Caco-2 (cell line): Measurements from ENCODE around the gene PRAMEF20. TPM values are rescaled to one million over a fixed set of nuclear protein-coding genes. Genes with fewer than 3 reads are reported as not detected.
"Not testable (repeated sequence)": the region's sequence is repeated elsewhere in the genome, so short reads cannot be mapped to it uniquely, and the experiment has no call there.

ENCODE experiments used
- Bru-seq: library from RNA; stranded (reverse); fragments of 400-500 nt; gene quantifications from one replicate; lab custom pipeline; 2021; lab: Mats Ljungman, UMichigan
- BruChase-seq, 2 experiments: library from RNA; stranded (reverse); fragments of 400-500 nt; gene quantifications; one replicate each; lab custom pipeline; 2021; lab: Mats Ljungman, UMichigan
- BruUV-seq: library from RNA; stranded (reverse); fragments of 400-500 nt; replicated peaks from 2 replicates; lab custom pipeline; 2021; lab: Mats Ljungman, UMichigan
- CTCF ChIA-PET: fragments of 300-600 bp; sonication (Branson Sonifier 250); formaldehyde crosslinking; loops from one replicate; lab custom pipeline; 2022; ENCODE audit warnings: antibody characterized with exemption; lab: Charles Lee
- POLR2A ChIA-PET: fragments of 300-600 bp; sonication (Branson Sonifier 250); formaldehyde crosslinking; loops from one replicate; lab custom pipeline; 2022; ENCODE audit warnings: antibody characterized with exemption; lab: Charles Lee
- DNase-seq, 2 experiments: peaks; one replicate each; pipeline versions ENCODE4 v3.0.0 to v3.0.0-alpha.2; 2020 to 2022
- H3K27me3 ChIP-seq: replicated peaks from 2 replicates; pipeline ENCODE4 v1.6.0; 2011; ENCODE audit warnings: low read length; ENCODE audit not compliant: control insufficient read depth, insufficient read depth
- H3K36me3 ChIP-seq: 2 replicates; pipeline ENCODE4 v1.5.1; 2011; ENCODE audit warnings: low read length; ENCODE audit not compliant: control insufficient read depth, insufficient read depth
- H3K4me1 ChIP-seq: fragments of 250-450 bp; sonication (Bioruptor Pico); 2 replicates; pipeline ENCODE4 v1.5.1; 2020; ENCODE audit warnings: mild to moderate bottlenecking
- H3K4me3 ChIP-seq: 2 replicates; pipeline ENCODE4 v1.5.1; 2011; ENCODE audit warnings: low read depth, mild to moderate bottlenecking, control low read depth, low read length
- H3K9me3 ChIP-seq: fragments of 250-450 bp; sonication (Bioruptor Pico); 2 replicates; pipeline ENCODE4 v1.5.1; 2020; ENCODE audit warnings: mild to moderate bottlenecking, moderate library complexity
- H3K27ac Mint-ChIP-seq: one replicate; pipeline ENCODE4 v1.8.0; 2022; ENCODE audit warnings: mixed read lengths; ENCODE audit not compliant: unreplicated experiment
- H3K27me3 Mint-ChIP-seq: one replicate; pipeline ENCODE4 v1.8.0; 2022; ENCODE audit warnings: mixed read lengths; ENCODE audit not compliant: insufficient read depth, unreplicated experiment
- H3K36me3 Mint-ChIP-seq: one replicate; pipeline ENCODE4 v1.8.0; 2022; ENCODE audit warnings: mild to moderate bottlenecking, mixed read lengths; ENCODE audit not compliant: insufficient read depth, unreplicated experiment
- H3K4me1 Mint-ChIP-seq: one replicate; pipeline ENCODE4 v1.8.0; 2022; ENCODE audit warnings: low read depth, mixed read lengths; ENCODE audit not compliant: unreplicated experiment
- H3K4me3 Mint-ChIP-seq: one replicate; pipeline ENCODE4 v1.8.0; 2022; ENCODE audit warnings: mild to moderate bottlenecking, moderate library complexity, mixed read lengths; ENCODE audit not compliant: unreplicated experiment
- H3K9me3 Mint-ChIP-seq: one replicate; pipeline ENCODE4 v1.8.0; 2022; ENCODE audit warnings: mixed read lengths; ENCODE audit not compliant: unreplicated experiment
- intact Hi-C: fragments of 100-400 bp; cut with micrococcal nuclease; formaldehyde crosslinking; loops from one replicate; pipeline ENCODE4 v1.10.0; 2022; ENCODE audit not compliant: unreplicated experiment
- long read RNA-seq: library from polyadenylated mRNA; stranded (forward); transcript quantifications from one replicate; pipeline ENCODE4 v2.0.0, GENCODE V29; 2022
- total RNA-seq: library from RNA; stranded (reverse); gene quantifications from 2 replicates; pipeline ENCODE4 v1.2.3, GENCODE V29; 2022

The PRAMEF20 gene
- total RNA-seq (not detected in 2 replicates), Bru-seq, nascent RNA (not detected), BruChase-seq, experiment 1, labeled RNA remaining after a 2-hour chase (not detected), BruChase-seq, experiment 2, labeled RNA remaining after a 6-hour chase (not detected)
- long read RNA-seq, result 0 reads

DNA sequence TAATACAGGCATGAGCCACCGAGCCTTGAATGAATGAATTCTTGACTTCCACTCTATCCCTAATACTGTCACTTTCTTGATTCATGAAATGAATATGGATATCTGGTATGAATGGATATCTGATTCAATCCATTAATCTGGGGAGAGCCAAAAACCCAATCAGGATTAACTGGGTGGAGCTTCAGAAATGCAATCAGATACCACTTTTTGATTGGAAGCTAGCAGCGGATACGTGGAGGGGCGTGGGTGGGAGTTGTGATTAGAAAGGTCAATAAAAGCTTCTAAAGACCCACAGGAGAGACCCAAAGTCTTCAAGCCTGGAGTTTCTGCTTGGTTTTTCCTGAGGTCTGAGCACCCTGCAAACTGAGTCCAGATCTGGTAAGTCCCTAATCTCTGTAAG lies at the start of gene PRAMEF20:
PRAMEF20 (plus strand) TSS at position 301 of the 400 bp plus-strand sequence. CDS start 5,905 bp downstream, outside the sequence.
- BruUV-seq, H3K27me3 Mint-ChIP-seq, H3K4me1 Mint-ChIP-seq, H3K4me3 Mint-ChIP-seq, H3K27ac Mint-ChIP-seq, POLR2A ChIA-PET, CTCF ChIA-PET, H3K36me3 Mint-ChIP-seq, intact Hi-C loops, H3K27me3 ChIP-seq, H3K9me3 ChIP-seq, H3K36me3 ChIP-seq, H3K9me3 Mint-ChIP-seq, DNase-seq, H3K4me1 ChIP-seq, H3K4me3 ChIP-seq: not testable (repeated sequence)

DNA sequence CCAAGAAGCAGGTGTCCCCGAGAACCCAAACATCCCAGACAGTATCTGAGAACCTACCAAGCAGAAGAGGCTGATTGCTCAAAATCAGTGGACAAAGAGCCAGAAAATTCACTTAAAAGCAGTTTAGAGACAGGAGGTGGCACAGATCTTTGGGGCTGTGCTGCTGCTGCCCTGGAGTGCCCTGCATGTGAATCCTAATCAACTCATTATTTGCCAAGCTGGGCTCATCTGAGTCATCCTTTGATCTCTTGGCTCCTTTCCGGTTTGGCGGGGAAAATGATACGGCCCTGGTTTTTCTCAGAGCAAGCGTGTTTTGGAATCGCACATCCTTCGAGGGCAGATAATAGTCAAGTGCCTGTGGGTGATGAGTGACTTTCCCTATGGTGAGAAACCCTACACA lies 47.9 kb upstream of the PRAMEF20 start:
- H3K27me3 ChIP-seq, H3K27me3 Mint-ChIP-seq, H3K36me3 Mint-ChIP-seq, H3K4me3 ChIP-seq, BruUV-seq, H3K27ac Mint-ChIP-seq, H3K9me3 Mint-ChIP-seq, H3K36me3 ChIP-seq, H3K4me1 ChIP-seq, H3K9me3 ChIP-seq, H3K4me1 Mint-ChIP-seq, H3K4me3 Mint-ChIP-seq, CTCF ChIA-PET, intact Hi-C loops, POLR2A ChIA-PET, DNase-seq: not testable (repeated sequence)

DNA sequence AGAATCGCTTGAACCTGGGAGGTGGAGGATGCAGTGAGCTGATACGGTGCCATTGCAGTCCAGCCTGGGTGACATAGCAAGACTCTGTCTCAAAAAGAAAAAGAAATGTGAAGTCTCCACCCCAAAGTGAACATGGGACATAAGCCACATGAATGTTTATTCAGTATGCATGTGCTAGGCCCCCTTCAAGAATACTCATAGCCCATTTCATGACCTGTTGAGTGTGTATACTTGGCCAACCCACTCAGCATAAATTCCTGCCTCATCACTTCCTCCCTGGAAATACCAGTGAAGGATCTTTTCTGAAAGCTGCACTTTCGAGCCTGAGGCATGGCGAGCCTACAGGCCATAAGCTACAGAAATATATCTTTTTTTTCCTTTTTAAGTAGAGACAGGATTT lies 45.3 kb upstream of the PRAMEF20 start:
- H3K4me3 Mint-ChIP-seq, intact Hi-C loops, H3K4me3 ChIP-seq, H3K9me3 ChIP-seq, CTCF ChIA-PET, H3K27me3 ChIP-seq, H3K27ac Mint-ChIP-seq, H3K4me1 Mint-ChIP-seq, BruUV-seq, H3K36me3 ChIP-seq, H3K4me1 ChIP-seq, H3K27me3 Mint-ChIP-seq, H3K9me3 Mint-ChIP-seq, H3K36me3 Mint-ChIP-seq, DNase-seq, POLR2A ChIA-PET: not testable (repeated sequence)

DNA sequence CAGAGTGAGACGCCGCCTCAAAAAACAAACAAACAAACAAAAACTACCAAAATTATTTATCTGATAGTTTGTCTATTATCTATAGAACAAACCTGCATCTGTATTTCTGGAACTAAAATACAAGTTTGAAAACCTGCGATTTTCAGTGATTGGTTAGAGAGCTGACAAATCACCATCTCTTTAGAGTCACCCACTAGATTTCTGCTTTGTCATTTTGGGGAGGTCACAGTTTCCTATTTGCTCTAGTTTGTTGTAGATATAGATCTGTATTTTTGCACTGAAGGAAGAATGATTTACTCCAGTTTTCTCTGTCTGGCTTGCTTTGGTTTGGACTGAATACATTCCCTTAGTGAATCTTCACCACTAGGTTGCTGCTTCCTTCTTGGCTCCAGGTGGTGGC lies 43.7 kb upstream of the PRAMEF20 start:
- POLR2A ChIA-PET, H3K36me3 Mint-ChIP-seq, H3K9me3 ChIP-seq, H3K27me3 ChIP-seq, BruUV-seq, H3K4me3 Mint-ChIP-seq, H3K36me3 ChIP-seq, intact Hi-C loops, H3K4me3 ChIP-seq, DNase-seq, H3K4me1 ChIP-seq, H3K27me3 Mint-ChIP-seq, H3K4me1 Mint-ChIP-seq, H3K27ac Mint-ChIP-seq, CTCF ChIA-PET, H3K9me3 Mint-ChIP-seq: not testable (repeated sequence)

DNA sequence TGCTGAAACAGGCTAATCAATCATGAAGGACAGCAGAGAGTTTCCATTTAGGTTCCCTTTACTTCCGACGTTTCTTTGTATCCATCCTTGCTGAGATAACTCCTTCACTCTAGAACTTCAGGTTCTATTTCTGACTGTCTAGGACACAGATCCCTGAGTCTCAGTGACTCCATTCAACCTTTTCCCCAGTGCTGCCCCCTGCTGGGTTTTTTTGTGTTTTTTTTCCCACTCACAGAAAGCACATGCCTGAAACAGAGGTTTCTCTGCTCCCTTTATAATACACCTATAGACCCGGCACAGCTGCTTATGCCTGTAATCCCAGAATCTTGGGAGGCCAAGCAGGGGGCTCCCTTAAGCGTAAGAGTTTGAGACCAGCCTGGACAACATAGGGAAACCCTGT lies 41.7 kb upstream of the PRAMEF20 start:
- not testable (repeated sequence) for H3K27me3 ChIP-seq, H3K4me3 Mint-ChIP-seq

DNA sequence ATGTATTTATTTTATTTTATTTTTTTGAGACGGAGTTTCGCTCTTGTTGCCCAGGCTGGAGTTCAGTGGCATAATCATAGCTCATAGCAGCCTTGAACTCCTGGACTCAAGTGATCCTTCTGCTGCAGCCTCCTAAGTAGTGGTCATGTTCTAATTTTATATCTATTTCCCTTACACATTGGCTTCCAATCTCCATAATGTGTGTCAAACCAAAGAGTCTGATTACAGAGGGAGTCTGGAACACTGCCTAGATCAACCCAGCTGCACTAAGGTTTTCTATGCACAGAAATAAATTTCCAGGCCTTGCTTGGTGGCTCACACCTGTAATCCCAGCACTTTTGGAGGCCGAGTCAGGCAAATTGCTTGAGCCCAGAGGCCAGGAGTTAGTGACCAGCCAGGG lies 31.3 kb upstream of the PRAMEF20 start:
- intact Hi-C loops, H3K27ac Mint-ChIP-seq, H3K9me3 ChIP-seq, H3K27me3 ChIP-seq, DNase-seq, CTCF ChIA-PET, H3K4me1 ChIP-seq, POLR2A ChIA-PET, H3K4me1 Mint-ChIP-seq, H3K9me3 Mint-ChIP-seq, H3K36me3 Mint-ChIP-seq, H3K4me3 ChIP-seq, H3K27me3 Mint-ChIP-seq, BruUV-seq, H3K36me3 ChIP-seq, H3K4me3 Mint-ChIP-seq: not testable (repeated sequence)

More for the DNA sequence above, 41.7 kb upstream of the PRAMEF20 start:
- H3K27ac Mint-ChIP-seq, H3K9me3 ChIP-seq, H3K36me3 ChIP-seq, H3K27me3 Mint-ChIP-seq, POLR2A ChIA-PET, intact Hi-C loops, H3K36me3 Mint-ChIP-seq, H3K9me3 Mint-ChIP-seq, BruUV-seq, H3K4me1 ChIP-seq, H3K4me3 ChIP-seq, H3K4me1 Mint-ChIP-seq, CTCF ChIA-PET: not testable (repeated sequence)
- DNase-seq, result peak in 1 of 2 experiments; percentile 18

DNA sequence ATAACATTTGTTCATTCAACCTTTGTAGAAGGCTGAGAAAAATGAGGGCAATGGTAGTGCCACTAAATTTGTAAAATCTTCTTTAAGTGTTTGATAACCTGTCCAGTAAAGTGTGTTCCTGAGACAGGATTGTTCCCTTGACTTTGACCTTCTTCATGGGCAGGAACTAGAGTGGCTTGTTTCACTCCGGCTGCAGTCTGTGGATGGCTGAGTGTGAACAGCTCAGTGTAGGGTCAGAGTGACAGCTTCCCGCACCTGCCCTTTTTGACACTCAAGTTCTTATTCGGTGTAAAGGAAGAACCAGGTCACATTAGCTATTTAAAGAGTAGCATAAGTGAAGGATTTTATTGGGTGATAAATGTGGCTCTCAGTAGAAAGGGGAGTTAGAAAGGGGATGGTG lies 29.9 kb upstream of the PRAMEF20 start:
- H3K4me1 ChIP-seq, H3K4me3 Mint-ChIP-seq, POLR2A ChIA-PET, H3K27ac Mint-ChIP-seq, H3K36me3 ChIP-seq, H3K36me3 Mint-ChIP-seq, H3K4me3 ChIP-seq, CTCF ChIA-PET, H3K9me3 ChIP-seq, H3K9me3 Mint-ChIP-seq, intact Hi-C loops, DNase-seq, H3K27me3 ChIP-seq, H3K4me1 Mint-ChIP-seq, H3K27me3 Mint-ChIP-seq, BruUV-seq: not testable (repeated sequence)
